ENCODE data around the gene AQR.
"Not testable (repeated sequence)": the region's sequence is repeated elsewhere in the genome, so short reads cannot be mapped to it uniquely, and the experiment has no call there.

Gene AQR

GRCh38 chr15:34810443-34811129, 159.0 kb downstream of the AQR start:
- no peak for DNase-seq

DNA sequence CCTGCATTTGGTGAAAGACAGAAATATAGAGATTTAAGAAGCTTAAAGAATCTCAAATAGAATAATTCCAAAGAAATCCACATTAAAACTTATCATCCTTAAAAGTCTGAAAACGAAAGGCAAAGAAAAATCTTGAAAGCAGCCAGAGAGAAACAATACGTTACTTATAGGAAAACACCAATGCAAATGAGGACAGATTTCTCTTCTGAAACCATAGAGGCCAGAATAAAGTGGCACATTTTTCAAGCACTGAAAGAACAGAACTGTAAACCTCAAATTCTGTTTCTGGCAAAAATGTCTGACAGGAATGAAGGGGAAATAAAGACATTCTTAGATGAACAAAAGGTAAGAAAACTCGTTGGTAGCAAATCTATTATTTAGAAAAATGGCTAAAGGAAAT, 160.4 kb downstream of the AQR start:
- DNase-seq, result no peak

GRCh38 chr15:34808016-34808415, 161.5 kb downstream of the AQR start:
- DNase-seq, result no peak

- not testable (repeated sequence) for DNase-seq
These were observed 162.3 kb downstream of the AQR start for GRCh38 chr15:34807241-34807640.

DNA sequence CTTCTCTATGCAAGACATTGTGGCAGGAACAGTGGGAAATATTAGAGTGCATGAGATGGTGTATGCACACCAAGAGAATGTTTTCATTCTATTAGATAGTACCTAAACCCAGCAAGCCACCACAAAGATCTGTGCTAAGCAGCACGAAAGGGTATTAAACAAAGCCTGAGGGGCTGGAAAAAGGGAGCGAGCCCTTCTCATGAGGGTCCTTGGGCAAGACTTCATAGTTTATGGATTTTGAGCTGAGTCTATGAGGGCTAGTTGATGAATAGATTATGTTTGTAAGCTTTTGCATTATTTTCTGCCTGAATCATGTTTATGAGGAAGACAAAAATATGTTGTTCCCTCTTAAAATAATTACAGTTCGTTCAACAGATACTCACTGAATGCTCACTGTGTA, 164.8 kb downstream of the AQR start:
- DNase-seq, result no peak

GRCh38 chr15:34804113-34804512, 165.4 kb downstream of the AQR start:
- DNase-seq, result no peak

DNA sequence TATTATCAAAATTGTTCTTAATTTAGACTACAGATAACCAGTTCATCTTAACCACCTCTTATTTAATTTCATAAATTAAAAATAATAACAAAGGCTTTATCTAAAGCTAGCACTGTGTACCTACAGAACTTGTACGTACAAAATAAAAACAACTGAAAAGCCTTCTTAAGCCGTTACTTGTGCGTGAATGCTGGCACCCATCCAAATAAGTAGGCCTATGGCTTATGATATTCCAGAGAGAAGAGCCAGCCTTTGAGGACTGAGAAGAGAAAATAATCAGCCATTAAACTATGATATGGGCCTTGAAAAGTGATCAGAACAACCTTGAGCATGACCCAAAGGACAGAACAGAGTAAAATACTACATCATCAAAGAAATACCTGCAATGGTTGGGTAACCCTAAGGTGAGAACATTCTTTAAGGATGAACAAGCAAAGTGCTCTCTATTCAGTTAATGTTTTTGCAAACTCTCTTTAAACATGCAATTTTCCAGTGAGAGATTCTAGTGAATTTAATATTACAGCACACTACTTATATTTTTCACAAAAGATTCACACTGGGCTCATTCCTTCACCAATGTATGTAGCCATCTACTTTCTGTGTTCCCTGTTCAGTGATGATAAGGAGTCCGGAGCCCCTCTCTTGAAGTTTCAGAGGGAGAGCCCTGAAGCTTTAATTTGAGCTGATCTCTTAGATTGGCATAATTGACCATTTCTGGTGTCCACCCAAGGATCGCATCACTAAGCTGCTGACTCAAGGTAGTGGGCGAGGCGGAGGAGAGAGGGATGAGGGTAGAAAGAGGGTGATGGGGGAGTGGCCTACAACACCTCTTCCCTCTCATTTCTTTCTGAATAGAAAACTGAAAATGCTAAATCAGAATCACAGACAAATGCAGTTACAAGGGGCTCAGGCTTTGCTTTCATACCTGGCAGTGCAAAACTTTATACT, 166.5 kb downstream of the AQR start:
- DNase-seq, result no peak

- DNase-seq, result no peak
These were observed 167.2 kb downstream of the AQR start for GRCh38 chr15:34802371-34802770.

Measured in CD4-positive, alpha-beta T cell treated with Interleukin-17A for 4 hours (primary cell).